Smooth muscle cell (in vitro differentiated cells): ENCODE results near the gene FCER1G. TPM values are rescaled to one million over a fixed set of nuclear protein-coding genes. Genes with fewer than 3 reads are reported as not detected.
"Not testable (repeated sequence)": the region's sequence is repeated elsewhere in the genome, so short reads cannot be mapped to it uniquely, and the experiment has no call there.

Source experiments
- DNase-seq: peaks from one replicate; lab custom pipeline; 2025; ENCODE audit not compliant: unreplicated experiment; lab: John Stamatoyannopoulos, UW
- H2AFZ ChIP-seq: fragments of 200-600 bp; sonication (generic); 2 replicates; pipeline ENCODE4 v1.6.0; 2016; ENCODE audit warnings: antibody characterized with exemption, low read depth, mild to moderate bottlenecking
- H3F3A ChIP-seq: fragments of 200-600 bp; sonication (generic); 2 replicates; pipeline ENCODE4 v1.6.0; 2017; ENCODE audit warnings: antibody characterized with exemption, low read depth
- H3K27ac ChIP-seq: fragments of 200-600 bp; sonication (generic); 2 replicates; pipeline ENCODE4 v1.5.1; 2016; ENCODE audit warnings: low read depth, mild to moderate bottlenecking
- H3K27me3 ChIP-seq: fragments of 200-600 bp; sonication (generic); 2 replicates; pipeline ENCODE4 v1.6.1; 2016; ENCODE audit warnings: low read depth, mild to moderate bottlenecking
- H3K36me3 ChIP-seq: fragments of 200-600 bp; sonication (generic); 2 replicates; pipeline ENCODE4 v1.5.1; 2016; ENCODE audit warnings: low read depth
- H3K4me1 ChIP-seq: fragments of 200-600 bp; sonication (generic); 2 replicates; pipeline ENCODE4 v1.5.1; 2016; ENCODE audit warnings: low read depth
- H3K4me2 ChIP-seq: fragments of 200-600 bp; sonication (generic); 2 replicates; pipeline ENCODE4 v1.6.0; 2016; ENCODE audit warnings: mild to moderate bottlenecking
- H3K4me3 ChIP-seq: fragments of 200-600 bp; sonication (generic); 2 replicates; pipeline ENCODE4 v1.5.1; 2016; ENCODE audit warnings: mild to moderate bottlenecking
- H3K79me2 ChIP-seq: fragments of 200-600 bp; sonication (generic); 2 replicates; pipeline ENCODE4 v1.6.0; 2016; ENCODE audit warnings: low read depth, mild to moderate bottlenecking
- H3K9ac ChIP-seq: fragments of 200-600 bp; sonication (generic); 2 replicates; pipeline ENCODE4 v1.6.0; 2016; ENCODE audit warnings: low read depth
- H3K9me3 ChIP-seq: fragments of 200-600 bp; sonication (generic); replicated peaks from 2 replicates; pipeline ENCODE4 v1.5.1; 2016; ENCODE audit warnings: low read depth
- H4K20me1 ChIP-seq: fragments of 200-600 bp; sonication (generic); 2 replicates; pipeline ENCODE4 v1.6.0; 2016; ENCODE audit warnings: low read depth
- CTCF ChIP-seq: fragments of 200-600 bp; sonication (generic); IDR thresholded peaks from 2 replicates; pipeline ENCODE4 v1.5.1; 2017; ENCODE audit warnings: borderline replicate concordance, mild to moderate bottlenecking, antibody characterized with exemption; ENCODE audit not compliant: insufficient read depth, poor library complexity, severe bottlenecking
- WGBS: methylation state at CpG from one replicate; pipeline ENCODE4 v1.1.7; 2016; ENCODE audit warnings: low lambda C conversion rate; 5-methylcytosine and 5-hydroxymethylcytosine counted together
- polyA plus RNA-seq: library from polyadenylated mRNA; unstranded; fragments of >200 nt; fragmentation: Nextera tagmentation; extraction: Ambion mirVana; gene quantifications from 2 replicates; pipeline ENCODE4 v1.2.1, GENCODE V29; 2016
- total RNA-seq: library from RNA; depleted of rRNA; stranded (reverse); fragments of >200 nt; gene quantifications from 2 replicates; pipeline ENCODE4 v1.2.3, GENCODE V29; 2014

FCER1G gene
- total and polyA plus RNA-seq, 2 experiments from 2014 or later: 0.78 TPM; not detected in 1

GRCh38 chr1:161251579-161251978 lies 36.5 kb downstream of the FCER1G start:
- Histone ChIP-seq H2AFZ (no peak overlapping the region), H3K9ac (no peak overlapping the region), H4K20me1 (no peaks in the 10 kb centered on the region), H3K79me2 (no peaks in the 10 kb centered on the region), H3K27me3 (no peaks in the 10 kb centered on the region), H3K27ac (no peak overlapping the region), H3F3A (no peaks in the 10 kb centered on the region), H3K4me3 (no peak overlapping the region), H3K4me1 (no peaks in the 10 kb centered on the region), H3K4me2 (no peak overlapping the region), H3K36me3 (no peaks in the 10 kb centered on the region), H3K9me3 (no peaks in the 10 kb centered on the region)
- TF ChIP-seq CTCF: no peak
- no peak for DNase-seq
- 89% methylated on average over 8 of the region's 8 CpGs for WGBS

- not testable (repeated sequence) for H3K4me1 ChIP-seq, H3K9me3 ChIP-seq, H3K4me3 ChIP-seq, H4K20me1 ChIP-seq, H3K27ac ChIP-seq, H3K9ac ChIP-seq, H3K36me3 ChIP-seq, H3K79me2 ChIP-seq, DNase-seq, H3F3A ChIP-seq, H3K4me2 ChIP-seq, H2AFZ ChIP-seq
- peaks cover 23% of the 10 kb centered on the region for H3K27me3 ChIP-seq
- WGBS: 79% methylated on average over 5 of the region's 5 CpGs
Observed at GRCh38 chr1:161255302-161255701, 40.2 kb downstream of the FCER1G start.

GRCh38 chr1:161255955-161256520 lies 40.9 kb downstream of the FCER1G start:
- not testable (repeated sequence) for H3K9ac ChIP-seq, H3K9me3 ChIP-seq, H3F3A ChIP-seq, H3K79me2 ChIP-seq, H3K4me2 ChIP-seq, H3K4me1 ChIP-seq, DNase-seq, H2AFZ ChIP-seq, H3K27ac ChIP-seq, H3K4me3 ChIP-seq, H4K20me1 ChIP-seq, H3K36me3 ChIP-seq
- WGBS: 77% methylated on average over 4 of the region's 4 CpGs
- H3K27me3 ChIP-seq: peaks cover 31% of the 10 kb centered on the region

GRCh38 chr1:161257109-161257508 lies 42.0 kb downstream of the FCER1G start:
- not testable (repeated sequence) for H3K36me3 ChIP-seq, H2AFZ ChIP-seq, DNase-seq, H3K79me2 ChIP-seq, H3K9ac ChIP-seq, H3K4me3 ChIP-seq, H3K9me3 ChIP-seq, H3F3A ChIP-seq, H3K4me1 ChIP-seq, H3K4me2 ChIP-seq, H4K20me1 ChIP-seq, H3K27ac ChIP-seq
- peaks cover 40% of the 10 kb centered on the region for H3K27me3 ChIP-seq
- 95% methylated on average over 5 of the region's 5 CpGs for WGBS

GRCh38 chr1:161258439-161259344 lies 43.6 kb downstream of the FCER1G start, which contains the start of gene PCP4L1:
TSS of gene PCP4L1 (plus strand) at chr1:161258745. CDS start at chr1:161258975, 230 bp downstream.
- 9% methylated on average over 56 of the region's 62 CpGs for WGBS
- Histone ChIP-seq H3K9me3 (peaks cover 6% of the 10 kb centered on the region), H3K4me2 (peak within 1 kb of the TSS; percentile 95), H3F3A (no peaks in the 10 kb centered on the region), H3K4me3 (peak within 1 kb of the TSS; percentile 50), H3K4me1 (no peaks in the 10 kb centered on the region), H2AFZ (peak within 1 kb of the TSS; percentile 72), H3K27ac (no peak within 1 kb of the TSS), H3K27me3 (peaks cover 47% of the 10 kb centered on the region), H3K9ac (no peak within 1 kb of the TSS), H4K20me1 (no peaks in the 10 kb centered on the region), H3K79me2 (no peaks in the 10 kb centered on the region), H3K36me3 (no peaks in the 10 kb centered on the region)
- no peak for TF ChIP-seq CTCF
- no peak for DNase-seq
